ENCODE data around the gene FAM184B.

FAM184B gene

GRCh38 chr4:17778431-17778830 is 3.0 kb downstream of the FAM184B start:
- H3K4me3 ChIP-seq (ENCODE audit: low read depth, low read length) = no peak overlapping the region
- TF ChIP-seq CTCF (conservative IDR thresholded peaks at IDR 0.05; ENCODE audit: low read depth, low read length) = no peak
- DNase-seq (ENCODE audit: low read depth) = no peak

- no peak for TF ChIP-seq CTCF (conservative IDR thresholded peaks at IDR 0.05; ENCODE audit: low read depth, low read length)
- no peak for DNase-seq (ENCODE audit: low read depth)
- no peak overlapping the region for H3K4me3 ChIP-seq (ENCODE audit: low read depth, low read length)
Measured at GRCh38 chr4:17773135-17773698, 8.2 kb downstream of the FAM184B start.

GRCh38 chr4:17771284-17771908 is 10.0 kb downstream of the FAM184B start:
- no peak for TF ChIP-seq CTCF (conservative IDR thresholded peaks at IDR 0.05; ENCODE audit: low read depth, low read length)
- H3K4me3 ChIP-seq (ENCODE audit: low read depth, low read length) = no peak overlapping the region
- DNase-seq (ENCODE audit: low read depth) = no peak

- H3K4me3 ChIP-seq (ENCODE audit: low read depth, low read length) = no peak overlapping the region
- no peak for TF ChIP-seq CTCF (conservative IDR thresholded peaks at IDR 0.05; ENCODE audit: low read depth, low read length)
- DNase-seq (ENCODE audit: low read depth) = no peak
Measured at GRCh38 chr4:17770845-17771244, 10.6 kb downstream of the FAM184B start.

- no peak for DNase-seq (ENCODE audit: low read depth)
- TF ChIP-seq CTCF (conservative IDR thresholded peaks at IDR 0.05; ENCODE audit: low read depth, low read length) = no peak
- no peak overlapping the region for H3K4me3 ChIP-seq (ENCODE audit: low read depth, low read length)
Measured at GRCh38 chr4:17769406-17770174, 11.8 kb downstream of the FAM184B start.

GRCh38 chr4:17766826-17767458 is 14.5 kb downstream of the FAM184B start:
- no peak overlapping the region for H3K4me3 ChIP-seq (ENCODE audit: low read depth, low read length)
- TF ChIP-seq CTCF (conservative IDR thresholded peaks at IDR 0.05; ENCODE audit: low read depth, low read length) = no peak
- DNase-seq (ENCODE audit: low read depth) = no peak
